ENCODE results near the gene ANKFY1.
"Not testable (repeated sequence)": the region's sequence is repeated elsewhere in the genome, so short reads cannot be mapped to it uniquely, and the experiment has no call there.

ANKFY1 gene

GRCh38 chr17:4152471-4152870, 111.3 kb downstream of the ANKFY1 start:
- DNase-seq: no peak

- DNase-seq: no peak
Measured at GRCh38 chr17:4150096-4150495, 113.7 kb downstream of the ANKFY1 start.

GRCh38 chr17:4148611-4149308, 115.0 kb downstream of the ANKFY1 start:
- DNase-seq: no peak

- peak in 1 of 2 experiments; percentile 23 for DNase-seq
Measured at GRCh38 chr17:4147751-4148310, 115.9 kb downstream of the ANKFY1 start.

- DNase-seq: no peak
Measured at GRCh38 chr17:4146641-4147040, 117.1 kb downstream of the ANKFY1 start.

GRCh38 chr17:4144422-4144747, 119.4 kb downstream of the ANKFY1 start:
- DNase-seq: no peak

GRCh38 chr17:4143563-4144421, 120.0 kb downstream of the ANKFY1 start:
- peak; percentile 86 to 90 for DNase-seq

- DNase-seq: no peak
Measured at GRCh38 chr17:4142107-4142900, 121.5 kb downstream of the ANKFY1 start.

- DNase-seq: no peak
Measured at GRCh38 chr17:4140125-4140524, 123.7 kb downstream of the ANKFY1 start.

GRCh38 chr17:4138906-4139526, 124.8 kb downstream of the ANKFY1 start:
- DNase-seq: not testable (repeated sequence)

GRCh38 chr17:4136373-4136772, 127.4 kb downstream of the ANKFY1 start:
- no peak for DNase-seq

GRCh38 chr17:4135489-4135888, 128.3 kb downstream of the ANKFY1 start:
- no peak for DNase-seq

GRCh38 chr17:4134721-4135120, 129.1 kb downstream of the ANKFY1 start:
- DNase-seq: no peak

GRCh38 chr17:4130715-4131114, 133.1 kb downstream of the ANKFY1 start:
- DNase-seq: no peak

- no peak for DNase-seq
Measured at GRCh38 chr17:4127555-4127954, 136.2 kb downstream of the ANKFY1 start.

GRCh38 chr17:4125552-4125951, 138.2 kb downstream of the ANKFY1 start:
- no peak for DNase-seq

- DNase-seq: no peak
Measured at GRCh38 chr17:4124999-4125398, 138.8 kb downstream of the ANKFY1 start.

- DNase-seq: no peak
Measured at GRCh38 chr17:4120332-4120731, 143.4 kb downstream of the ANKFY1 start.

GRCh38 chr17:4119299-4119698, 144.5 kb downstream of the ANKFY1 start:
- DNase-seq: no peak

GRCh38 chr17:4118015-4118743, 145.6 kb downstream of the ANKFY1 start:
- no peak for DNase-seq

- DNase-seq: no peak
Measured at GRCh38 chr17:4116516-4116915, 147.3 kb downstream of the ANKFY1 start.

Data from NCI-H446 (cell line).